Transverse colon (tissue), 4 donors: ENCODE measurements around the gene PYGB. TPM values are rescaled to one million over a fixed set of nuclear protein-coding genes. Genes with fewer than 3 reads are reported as not detected.
"Not testable (repeated sequence)": the region's sequence is repeated elsewhere in the genome, so short reads cannot be mapped to it uniquely, and the experiment has no call there.

Experiments
- DNase-seq: peaks from one replicate; pipeline ENCODE4 v3.0.0-alpha.2; 2019
- H3K27ac ChIP-seq, 4 donors: fragments of 200-600 bp; sonication (generic); 2 replicates each; pipeline ENCODE4 v1.5.1; 2016 to 2018; ENCODE audit warnings: inconsistent platforms in 4 of 4
- H3K27me3 ChIP-seq: fragments of 200-600 bp; sonication (generic); 2 replicates; pipeline ENCODE4 v1.5.1; 2017; ENCODE audit warnings: inconsistent platforms
- H3K36me3 ChIP-seq, 4 donors: fragments of 200-600 bp; sonication (generic); 2 replicates each; pipeline ENCODE4 v1.5.1; 2017 to 2019; ENCODE audit warnings: inconsistent platforms in 4 of 4
- H3K4me1 ChIP-seq, 4 donors: fragments of 200-600 bp; sonication (generic); 2 replicates each; pipeline ENCODE4 v1.5.1; 2017 to 2020; ENCODE audit warnings: inconsistent platforms in 4 of 4
- H3K4me3 ChIP-seq, 4 donors: fragments of 200-600 bp; sonication (generic); 1 replicate in 1 of 4; 2 replicates in 3 of 4; pipeline versions ENCODE4 v1.5.1 to v1.6.1; 2017 to 2019; ENCODE audit warnings: inconsistent platforms in 4 of 4
- H3K9me3 ChIP-seq, 2 donors: fragments of 200-600 bp; sonication (generic); 2 replicates each; pipeline ENCODE4 v1.5.1; 2017 to 2019; ENCODE audit warnings: inconsistent platforms in 2 of 2
- CTCF ChIP-seq, 5 experiments: fragments of 200-600 bp in 3 of 5; fragments of 450-650 bp in 2 of 5; sonication (generic) in 3 of 5; IDR thresholded peaks; 1 replicate in 2 of 5; 2 replicates in 3 of 5; pipeline ENCODE4 v1.5.1; 2016 to 2017; ENCODE audit warnings: antibody characterized with exemption in 5 of 5, inconsistent platforms in 3 of 5, mild to moderate bottlenecking in 2 of 5, moderate library complexity in 1 of 5
- EP300 ChIP-seq: sonication (generic); formaldehyde crosslinking; IDR thresholded peaks from one replicate; pipeline ENCODE4 v1.6.1; 2017; ENCODE audit warnings: antibody characterized with exemption, low read depth
- POLR2A ChIP-seq: fragments of 450-650 bp; IDR thresholded peaks from one replicate; pipeline ENCODE4 v1.6.1; 2016; ENCODE audit warnings: antibody characterized with exemption, mild to moderate bottlenecking, moderate library complexity
- POLR2AphosphoS5 ChIP-seq, 3 donors: sonication (generic); formaldehyde crosslinking; IDR thresholded peaks; one replicate each; pipeline ENCODE4 v1.6.1; 2016; ENCODE audit warnings: antibody characterized with exemption in 3 of 3
- WGBS, 2 donors: methylation state at CpG; one replicate each; pipeline ENCODE4 v1.1.5; 2018; ENCODE audit warnings: low coverage in 1 of 2; 5-methylcytosine and 5-hydroxymethylcytosine counted together
- in situ Hi-C, 4 donors: fragments of 200-750 bp; cut with MboI; loops; one replicate each; pipeline versions ENCODE4 v1.15.0 to v1.15.1; 2017; ENCODE audit warnings: low sequenced_read_pairs in 3 of 4, low pct_ligation_motif_present in 1 of 4, low pct_unique_long_range_greater_than_20kb in 1 of 4
- intact Hi-C: fragments of 100-400 bp; cut with DNase I; formaldehyde crosslinking; loops from one replicate; pipeline ENCODE4 v1.15.1; 2023; ENCODE audit warnings: low total_unique reads
- total RNA-seq, 4 donors: library from RNA; depleted of rRNA; stranded (reverse); fragments of >200 nt; gene quantifications; one replicate each; pipeline ENCODE4 v1.1.0, GENCODE V29; 2016

The PYGB gene
- total RNA-seq, 4 donors from 2014 or later = 195 to 554 (median 359) TPM

DNA sequence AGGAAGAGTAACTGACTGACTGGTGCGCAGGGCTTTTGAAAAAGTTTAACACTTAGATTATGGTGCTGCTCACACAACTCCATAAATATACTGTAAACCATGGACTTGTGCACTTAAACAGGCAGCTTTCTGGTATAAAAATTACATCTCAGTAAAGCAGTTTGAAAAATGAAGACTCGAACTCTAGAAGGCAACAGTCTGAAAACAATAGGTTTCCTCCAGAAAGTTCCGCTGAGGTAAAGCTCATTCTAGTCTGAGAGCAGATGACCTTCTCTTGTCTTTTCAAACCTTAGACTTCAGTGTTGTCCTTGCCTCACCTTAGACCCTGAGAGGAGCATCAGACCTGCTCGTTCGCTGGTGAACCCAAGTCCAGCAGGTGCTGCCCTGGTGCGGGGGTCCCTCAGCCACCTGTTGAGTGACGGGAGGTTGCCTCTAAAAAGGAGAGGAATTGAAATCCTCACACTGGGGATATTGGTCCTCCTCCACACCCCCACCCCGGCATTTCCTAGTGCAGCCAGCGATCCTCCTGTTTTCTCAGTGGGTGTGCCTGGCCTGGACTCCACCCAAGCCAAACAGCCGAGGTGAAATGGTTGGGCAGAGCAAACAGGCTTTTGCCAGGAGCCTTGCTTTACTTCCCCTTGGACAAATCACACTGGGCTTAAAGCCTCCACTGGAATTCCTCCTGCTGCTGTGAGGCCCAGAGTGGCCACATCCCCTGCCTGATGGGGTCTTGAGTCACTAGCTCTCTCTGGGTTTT lies 14.7 kb upstream of the PYGB start:
- Histone ChIP-seq H3K4me3 (peak overlapping the region in 1 of 4 donors; percentile 24), H3K27ac (peak overlapping the region; percentile 81 to 85 (median 84)), H3K36me3 (no peaks in the 10 kb centered on the region), H3K27me3 (no peaks in the 10 kb centered on the region), H3K9me3 (no peaks in the 10 kb centered on the region), H3K4me1 (peaks cover 13 to 68% (median 42%) of the 10 kb centered on the region in 4 donors)
- TF ChIP-seq CTCF (IDR thresholded peaks at IDR 0.05) (no peak), POLR2AphosphoS5 (IDR thresholded peaks at IDR 0.05) (peak in 2 of 3 donors; percentile 55 to 67), EP300 (no peak), POLR2A (peak; percentile 44)
- intact Hi-C loops (no loop called here), in situ Hi-C loops (no loop called here)
- 52 to 59% methylated on average over 3 to 10 of the region's 10 CpGs for WGBS, 2 donors
- peak; percentile 88 for DNase-seq

DNA sequence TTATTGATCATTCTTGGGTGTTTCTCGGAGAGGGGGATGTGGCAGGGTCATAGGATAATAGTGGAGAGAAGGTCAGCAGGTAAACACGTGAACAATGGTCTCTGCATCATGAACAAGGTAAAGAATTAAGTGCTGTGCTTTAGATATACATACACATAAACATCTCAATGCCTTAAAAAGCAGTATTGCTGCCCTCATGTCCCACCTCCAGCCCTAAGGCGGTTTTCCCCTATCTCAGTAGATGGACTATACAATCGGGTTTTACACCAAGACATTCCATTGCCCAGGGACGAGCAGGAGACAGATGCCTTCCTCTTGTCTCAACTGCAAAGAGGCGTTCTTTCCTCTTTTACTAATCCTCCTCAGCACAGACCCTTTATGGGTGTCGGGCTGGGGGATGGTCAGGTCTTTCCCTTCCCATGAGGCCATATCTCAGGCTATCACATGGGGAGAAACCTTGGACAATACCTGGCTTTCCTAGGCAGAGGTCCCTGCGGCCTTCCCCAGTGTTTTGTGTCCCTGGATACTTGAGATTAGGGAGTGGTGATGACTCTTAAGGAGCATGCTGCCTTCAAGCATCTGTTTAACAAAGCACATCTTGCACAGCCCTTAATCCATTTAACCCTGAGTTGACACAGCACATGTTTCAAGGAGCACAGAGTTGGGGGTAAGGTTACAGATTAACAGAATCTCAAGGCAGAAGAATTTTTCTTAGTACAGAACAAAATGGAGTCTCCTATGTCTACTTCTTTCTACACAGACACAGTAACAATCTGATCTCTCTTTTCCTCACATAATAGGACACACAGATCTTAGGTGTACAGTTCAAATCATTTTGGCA lies 13.7 kb upstream of the PYGB start:
- intact Hi-C loops, DNase-seq: not testable (repeated sequence)

DNA sequence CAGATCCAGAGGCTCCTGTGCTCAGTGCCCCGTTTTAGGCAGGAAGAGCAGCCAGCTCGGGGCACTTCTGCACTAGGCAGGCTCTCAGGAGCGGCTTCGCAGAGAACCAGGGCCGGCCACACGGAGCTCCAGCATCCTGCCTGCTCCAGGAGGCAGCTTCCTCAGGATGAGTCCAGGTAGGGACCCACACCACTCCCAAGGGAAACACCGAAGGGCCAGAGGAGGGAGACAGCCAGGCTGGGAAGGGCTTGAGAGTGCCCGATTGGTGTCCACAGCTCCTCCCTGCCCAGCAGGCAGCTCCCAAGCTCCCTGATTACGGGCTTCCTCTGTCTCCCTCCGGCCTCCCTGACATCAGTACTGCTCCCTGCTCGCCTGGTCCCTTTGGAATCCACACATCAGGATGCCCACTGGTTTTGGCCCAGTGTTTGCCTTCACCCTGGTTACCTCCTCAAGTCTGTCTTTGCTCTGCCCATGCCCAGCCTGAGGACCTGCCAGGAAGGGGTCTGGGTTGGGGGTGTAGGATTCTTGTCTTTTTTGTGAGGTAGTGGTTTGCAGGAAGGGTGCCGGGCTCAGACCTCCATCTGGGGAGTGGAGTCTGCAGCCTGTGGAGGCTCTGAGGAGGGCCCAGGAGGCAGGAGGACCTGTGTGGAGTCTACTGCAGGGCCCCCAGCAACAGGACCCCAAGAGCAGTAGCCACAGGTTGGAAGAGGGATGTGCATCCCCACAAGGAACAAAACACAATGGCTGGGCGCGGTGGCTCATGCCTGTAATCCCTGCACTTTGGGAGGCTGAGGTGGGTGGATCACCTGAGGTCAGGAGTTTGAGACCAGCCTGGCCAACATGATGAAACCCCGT lies 11.2 kb upstream of the PYGB start:
- Histone ChIP-seq H3K36me3 (no peaks in the 10 kb centered on the region), H3K4me1 (peaks cover 6 to 56% (median 32%) of the 10 kb centered on the region in 4 donors), H3K4me3 (no peak overlapping the region), H3K27ac (peak overlapping the region in 2 of 4 donors; percentile 81 to 85), H3K27me3 (no peaks in the 10 kb centered on the region), H3K9me3 (no peaks in the 10 kb centered on the region)
- intact Hi-C loops = no loop called here
- 72 to 89% methylated on average over 3 to 15 of the region's 15 CpGs for WGBS, 2 donors
- in situ Hi-C loops = no loop called here
- no peak for TF ChIP-seq POLR2A
- TF ChIP-seq CTCF (IDR thresholded peaks at IDR 0.05) = no peak
- TF ChIP-seq EP300 = no peak
- no peak for DNase-seq

More for the DNA sequence above, 13.7 kb upstream of the PYGB start:
- Histone ChIP-seq H3K4me1 (peaks cover 17 to 72% (median 46%) of the 10 kb centered on the region in 4 donors), H3K27ac (peak overlapping the region; percentile 81 to 85 (median 84))
- H3K36me3 ChIP-seq, in situ Hi-C loops, H3K9me3 ChIP-seq, H3K27me3 ChIP-seq, H3K4me3 ChIP-seq: not testable (repeated sequence)
- 42 to 43% methylated on average over 8 of the region's 8 CpGs for WGBS, 2 donors

GRCh38 chr20:25237610-25238318 lies 10.1 kb upstream of the PYGB start:
- peak; percentile 51 for DNase-seq
- in situ Hi-C loops = no loop called here
- peak overlapping the region; percentile 56 to 76 (median 64) for H3K27ac ChIP-seq
- H3K9me3 ChIP-seq = no peaks in the 10 kb centered on the region
- H3K27me3 ChIP-seq = no peaks in the 10 kb centered on the region
- H3K4me1 ChIP-seq = peaks cover 6 to 47% (median 28%) of the 10 kb centered on the region in 4 donors
- intact Hi-C loops = no loop called here
- no peak overlapping the region for H3K4me3 ChIP-seq
- no peaks in the 10 kb centered on the region for H3K36me3 ChIP-seq
- WGBS, 2 donors = 50 to 86% methylated on average over 1 to 10 of the region's 10 CpGs
- TF ChIP-seq EP300 (peak; percentile 80), CTCF (IDR thresholded peaks at IDR 0.05) (no peak), POLR2A (no peak), POLR2AphosphoS5 (IDR thresholded peaks at IDR 0.05) (peak; percentile 73 to 83 (median 78))
